Measurements from ENCODE around the gene SMIM29. TPM values are rescaled to one million over a fixed set of nuclear protein-coding genes. Genes with fewer than 3 reads are reported as not detected.

Gene SMIM29
- total RNA-seq, 1 experiment from 2014 or later, result 70.6 TPM

Small RNA genes lying within 50 kb of the gene (small RNA-seq; reads per million reads assigned to genes)
- not detected for gene MIR6835

Other genes with a start within 250 kb of the SMIM29 start
- gene GRM4, start 102.9 kb downstream of the SMIM29 start, total RNA-seq (2014; rRNA removed; shearing (Covaris generic)), result not detected in 2 replicates
- 740 and 1,115 TPM in 2 replicates for gene HMGA1, start 12.1 kb downstream of the SMIM29 start, total RNA-seq (2014; rRNA removed; shearing (Covaris generic))
- 14.8 and 19.2 TPM in 2 replicates for gene NUDT3, start 143.7 kb upstream of the SMIM29 start, total RNA-seq (2014; rRNA removed; shearing (Covaris generic))
- 1,808 and 3,039 TPM in 2 replicates for gene RPS10, start 177.1 kb upstream of the SMIM29 start, total RNA-seq (2014; rRNA removed; shearing (Covaris generic))
- not detected in 2 replicates for gene PACSIN1, start 217.1 kb upstream of the SMIM29 start, total RNA-seq (2014; rRNA removed; shearing (Covaris generic))

Measured in HT1080 (cell line).